SK-N-SH (cell line): ENCODE measurements around the gene SNCA. TPM values are rescaled to one million over a fixed set of nuclear protein-coding genes. Genes with fewer than 3 reads are reported as not detected.

Experiments used
- CTCF ChIA-PET: fragments of 300-600, 350-600 bp; formaldehyde crosslinking; extraction: SDS; loops from one replicate; lab custom pipeline; 2021; lab: Yijun Ruan, JAX
- POLR2A ChIA-PET: fragments of 350-600 bp; sonication (Branson Sonifier 250); formaldehyde crosslinking; extraction: SDS; loops from one replicate; lab custom pipeline; 2020; ENCODE audit warnings: antibody characterized with exemption, inconsistent platforms; lab: Yijun Ruan, JAX
- DNase-seq: peaks from one replicate; pipeline ENCODE4 v3.0.0; 2012
- H2AFZ ChIP-seq: fragments of 200-600 bp; sonication (generic); 2 replicates; pipeline ENCODE4 v1.8.1; 2016; ENCODE audit warnings: antibody characterized with exemption, mild to moderate bottlenecking, low read depth
- H3F3A ChIP-seq: fragments of 200-600 bp; sonication (generic); replicated peaks from 2 replicates; pipeline ENCODE3; 2016; ENCODE audit warnings: antibody characterized with exemption, mild to moderate bottlenecking; ENCODE audit not compliant: insufficient read depth
- H3K27ac ChIP-seq, 2 experiments: fragments of 200-500 bp in 1 of 2; fragments of 200-600 bp in 1 of 2; sonication (Bioruptor generic) in 1 of 2; sonication (generic), shearing (Covaris generic) in 1 of 2; 2 replicates each; pipeline versions ENCODE4 v1.5.1 to v1.6.1; 2014 to 2016; ENCODE audit warnings: low read depth in 2 of 2, inconsistent platforms in 1 of 2, low read length in 1 of 2, mild to moderate bottlenecking in 1 of 2, mixed read lengths in 1 of 2
- H3K27me3 ChIP-seq: fragments of 200-600 bp; sonication (generic), shearing (Covaris generic); 2 replicates; pipeline ENCODE4 v1.6.1; 2016; ENCODE audit warnings: mixed run types; ENCODE audit not compliant: insufficient read depth
- H3K36me3 ChIP-seq, 2 experiments: fragments of 200-500 bp in 1 of 2; fragments of 200-600 bp in 1 of 2; sonication (Bioruptor generic) in 1 of 2; sonication (generic) in 1 of 2; replicated peaks in 1 of 2; 2 replicates each; pipeline versions ENCODE3 to v1.5.1; 2014 to 2016; ENCODE audit warnings: low read length in 1 of 2, mild to moderate bottlenecking in 1 of 2; ENCODE audit not compliant: insufficient read depth in 2 of 2, control insufficient read depth in 1 of 2
- H3K4me1 ChIP-seq, 2 experiments: fragments of 200-500 bp in 1 of 2; fragments of 200-600 bp in 1 of 2; sonication (Bioruptor generic) in 1 of 2; sonication (generic), shearing (Covaris generic) in 1 of 2; 2 replicates each; pipeline versions ENCODE4 v1.5.1 to v1.6.1; 2014 to 2016; ENCODE audit warnings: low read depth in 1 of 2, low read length in 1 of 2, mixed run types in 1 of 2; ENCODE audit not compliant: insufficient read depth in 2 of 2, control insufficient read depth in 1 of 2
- H3K4me2 ChIP-seq: fragments of 200-600 bp; sonication (generic), shearing (Covaris generic); 2 replicates; pipeline ENCODE4 v1.6.1; 2017; ENCODE audit warnings: mixed run types
- H3K4me3 ChIP-seq, 2 experiments: fragments of 200-500 bp in 1 of 2; fragments of 200-600 bp in 1 of 2; sonication (Bioruptor generic) in 1 of 2; sonication (generic), shearing (Covaris generic) in 1 of 2; 2 replicates each; pipeline versions ENCODE4 v1.5.1 to v1.8.1; 2014 to 2016; ENCODE audit warnings: low read depth in 2 of 2, inconsistent platforms in 1 of 2, low read length in 1 of 2, mild to moderate bottlenecking in 1 of 2, mixed read lengths in 1 of 2, moderate library complexity in 1 of 2
- H3K79me2 ChIP-seq: fragments of 200-600 bp; sonication (generic); 2 replicates; pipeline ENCODE4 v1.8.1; 2017; ENCODE audit warnings: mild to moderate bottlenecking; ENCODE audit not compliant: insufficient read depth
- H3K9ac ChIP-seq: fragments of 200-600 bp; sonication (generic); 2 replicates; pipeline ENCODE4 v1.6.1; 2017; ENCODE audit warnings: mixed run types
- H3K9me2 ChIP-seq: fragments of 200-600 bp; sonication (generic); 2 replicates; pipeline ENCODE4 v1.6.1; 2017; ENCODE audit warnings: mixed run types
- H3K9me3 ChIP-seq: fragments of 200-600 bp; sonication (generic); 2 replicates; pipeline ENCODE4 v1.6.1; 2017; ENCODE audit warnings: mixed run types, mild to moderate bottlenecking, moderate library complexity
- H4K20me1 ChIP-seq: fragments of 200-600 bp; sonication (generic); 2 replicates; pipeline ENCODE4 v1.6.1; 2017; ENCODE audit warnings: mild to moderate bottlenecking, mixed run types; ENCODE audit not compliant: insufficient read depth
- ELF1 ChIP-seq: IDR thresholded peaks from 2 replicates; pipeline ENCODE4 v1.4.0; 2012
- FOSL2 ChIP-seq: IDR thresholded peaks from 2 replicates; pipeline ENCODE4 v1.4.0; 2012; ENCODE audit warnings: low read depth, mild to moderate bottlenecking, moderate library complexity, borderline replicate concordance
- FOXM1 ChIP-seq: IDR thresholded peaks from 2 replicates; pipeline ENCODE4 v1.4.0; 2012; ENCODE audit warnings: low read depth, mild to moderate bottlenecking
- MEF2A ChIP-seq: IDR thresholded peaks from 2 replicates; pipeline ENCODE4 v1.4.0; 2012; ENCODE audit warnings: low read depth, borderline replicate concordance
- PBX3 ChIP-seq: IDR thresholded peaks from 2 replicates; pipeline ENCODE4; 2012
- POLR2AphosphoS5 ChIP-seq: IDR thresholded peaks from 2 replicates; pipeline ENCODE4 v1.6.1; 2012; ENCODE audit warnings: low read depth, low read length
- RFX5 ChIP-seq: IDR thresholded peaks from 2 replicates; pipeline ENCODE4 v1.6.1; 2012; ENCODE audit warnings: mild to moderate bottlenecking, improper control_type of control experiment, low read length
- RXRA ChIP-seq: IDR thresholded peaks from 2 replicates; pipeline ENCODE4 v1.4.0; 2012; ENCODE audit warnings: low read depth, mild to moderate bottlenecking, borderline replicate concordance
- SMC3 ChIP-seq: IDR thresholded peaks from 2 replicates; pipeline ENCODE4 v1.6.1; 2012; ENCODE audit warnings: low read depth, low read length, improper control_type of control experiment
- TCF12 ChIP-seq: IDR thresholded peaks from 2 replicates; pipeline ENCODE4 v1.4.0; 2012
- TEAD4 ChIP-seq: IDR thresholded peaks from 2 replicates; pipeline ENCODE4 v1.4.0; 2012; ENCODE audit warnings: mild to moderate bottlenecking, borderline replicate concordance; ENCODE audit not compliant: insufficient read depth
- polyA plus RNA-seq, 3 experiments: library from polyadenylated mRNA; depleted of rRNA; stranded (reverse); fragments of >200 nt; gene quantifications; 2 replicates each; pipeline ENCODE4 v1.2.3, GENCODE V29; 2012
- TF ChIP-seq, protein P1 (sequence below): fragments of 200-600 bp; sonication (generic); IDR thresholded peaks from 2 replicates; pipeline ENCODE4 v1.6.1; 2017; ENCODE audit warnings: antibody characterized with exemption, mild to moderate bottlenecking, moderate library complexity
- TF ChIP-seq, protein P2 (sequence below): IDR thresholded peaks from 2 replicates; pipeline ENCODE4 v1.4.0; 2012; ENCODE audit warnings: low read depth, borderline replicate concordance
- TF ChIP-seq, protein P3 (sequence below): IDR thresholded peaks from 2 replicates; pipeline ENCODE4 v1.4.0; 2012; ENCODE audit warnings: low read depth, borderline replicate concordance
- TF ChIP-seq, protein P4 (sequence below): IDR thresholded peaks from 2 replicates; pipeline ENCODE4 v1.6.1; 2012; ENCODE audit warnings: mild to moderate bottlenecking, low read depth, low read length, moderate library complexity

The SNCA gene
- polyA plus RNA-seq, 1 of the 3 experiments (the other 2 are of a cell fraction): 12.9 TPM

DNA sequence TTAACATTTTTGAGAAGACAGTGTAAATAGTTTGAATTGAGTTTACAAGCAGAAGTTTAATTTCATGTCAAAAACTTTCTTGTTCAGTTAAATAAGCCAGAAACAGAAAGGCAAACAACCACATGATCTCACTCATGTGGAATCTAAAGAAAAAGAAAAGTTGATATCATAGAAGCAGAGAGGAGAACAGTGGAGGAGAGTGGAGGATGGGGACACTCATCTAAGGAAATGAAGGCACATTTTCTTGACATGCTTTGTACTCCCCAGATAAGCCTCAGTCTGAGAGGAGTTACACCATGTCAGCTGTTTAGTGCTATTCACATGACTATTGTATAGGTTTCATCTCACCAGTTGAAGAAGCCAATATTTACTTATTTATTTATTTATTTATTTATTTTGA, 13.5 kb downstream of the SNCA start:
- ChIA-PET CTCF (interaction anchor here (1.1 kb wide), 1 partner anchor 15 kb away, joined by 4 read pairs; no protein-coding TSS in a partner anchor), POLR2A (interaction anchor here (0.7 kb wide), 1 partner anchor 72 kb away, joined by 3 read pairs; no protein-coding TSS in a partner anchor)
- TF ChIP-seq POLR2AphosphoS5 (no peak), TEAD4 (no peak), ELF1 (no peak), FOXM1 (no peak), RFX5 (no peak), TCF12 (peak; percentile 41), MEF2A (no peak), PBX3 (no peak), FOSL2 (0 out of 2 replicates have a peak, but pooled peaks have one; percentile 7), SMC3 (no peak), RXRA (no peak)
- TF ChIP-seq, protein P1, sequence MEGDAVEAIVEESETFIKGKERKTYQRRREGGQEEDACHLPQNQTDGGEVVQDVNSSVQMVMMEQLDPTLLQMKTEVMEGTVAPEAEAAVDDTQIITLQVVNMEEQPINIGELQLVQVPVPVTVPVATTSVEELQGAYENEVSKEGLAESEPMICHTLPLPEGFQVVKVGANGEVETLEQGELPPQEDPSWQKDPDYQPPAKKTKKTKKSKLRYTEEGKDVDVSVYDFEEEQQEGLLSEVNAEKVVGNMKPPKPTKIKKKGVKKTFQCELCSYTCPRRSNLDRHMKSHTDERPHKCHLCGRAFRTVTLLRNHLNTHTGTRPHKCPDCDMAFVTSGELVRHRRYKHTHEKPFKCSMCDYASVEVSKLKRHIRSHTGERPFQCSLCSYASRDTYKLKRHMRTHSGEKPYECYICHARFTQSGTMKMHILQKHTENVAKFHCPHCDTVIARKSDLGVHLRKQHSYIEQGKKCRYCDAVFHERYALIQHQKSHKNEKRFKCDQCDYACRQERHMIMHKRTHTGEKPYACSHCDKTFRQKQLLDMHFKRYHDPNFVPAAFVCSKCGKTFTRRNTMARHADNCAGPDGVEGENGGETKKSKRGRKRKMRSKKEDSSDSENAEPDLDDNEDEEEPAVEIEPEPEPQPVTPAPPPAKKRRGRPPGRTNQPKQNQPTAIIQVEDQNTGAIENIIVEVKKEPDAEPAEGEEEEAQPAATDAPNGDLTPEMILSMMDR: no peak
- TF ChIP-seq, protein P2, sequence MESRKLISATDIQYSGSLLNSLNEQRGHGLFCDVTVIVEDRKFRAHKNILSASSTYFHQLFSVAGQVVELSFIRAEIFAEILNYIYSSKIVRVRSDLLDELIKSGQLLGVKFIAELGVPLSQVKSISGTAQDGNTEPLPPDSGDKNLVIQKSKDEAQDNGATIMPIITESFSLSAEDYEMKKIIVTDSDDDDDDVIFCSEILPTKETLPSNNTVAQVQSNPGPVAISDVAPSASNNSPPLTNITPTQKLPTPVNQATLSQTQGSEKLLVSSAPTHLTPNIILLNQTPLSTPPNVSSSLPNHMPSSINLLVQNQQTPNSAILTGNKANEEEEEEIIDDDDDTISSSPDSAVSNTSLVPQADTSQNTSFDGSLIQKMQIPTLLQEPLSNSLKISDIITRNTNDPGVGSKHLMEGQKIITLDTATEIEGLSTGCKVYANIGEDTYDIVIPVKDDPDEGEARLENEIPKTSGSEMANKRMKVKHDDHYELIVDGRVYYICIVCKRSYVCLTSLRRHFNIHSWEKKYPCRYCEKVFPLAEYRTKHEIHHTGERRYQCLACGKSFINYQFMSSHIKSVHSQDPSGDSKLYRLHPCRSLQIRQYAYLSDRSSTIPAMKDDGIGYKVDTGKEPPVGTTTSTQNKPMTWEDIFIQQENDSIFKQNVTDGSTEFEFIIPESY: no peak
- TF ChIP-seq, protein P3, sequence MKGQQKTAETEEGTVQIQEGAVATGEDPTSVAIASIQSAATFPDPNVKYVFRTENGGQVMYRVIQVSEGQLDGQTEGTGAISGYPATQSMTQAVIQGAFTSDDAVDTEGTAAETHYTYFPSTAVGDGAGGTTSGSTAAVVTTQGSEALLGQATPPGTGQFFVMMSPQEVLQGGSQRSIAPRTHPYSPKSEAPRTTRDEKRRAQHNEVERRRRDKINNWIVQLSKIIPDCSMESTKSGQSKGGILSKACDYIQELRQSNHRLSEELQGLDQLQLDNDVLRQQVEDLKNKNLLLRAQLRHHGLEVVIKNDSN: no peak
- TF ChIP-seq, protein P4, sequence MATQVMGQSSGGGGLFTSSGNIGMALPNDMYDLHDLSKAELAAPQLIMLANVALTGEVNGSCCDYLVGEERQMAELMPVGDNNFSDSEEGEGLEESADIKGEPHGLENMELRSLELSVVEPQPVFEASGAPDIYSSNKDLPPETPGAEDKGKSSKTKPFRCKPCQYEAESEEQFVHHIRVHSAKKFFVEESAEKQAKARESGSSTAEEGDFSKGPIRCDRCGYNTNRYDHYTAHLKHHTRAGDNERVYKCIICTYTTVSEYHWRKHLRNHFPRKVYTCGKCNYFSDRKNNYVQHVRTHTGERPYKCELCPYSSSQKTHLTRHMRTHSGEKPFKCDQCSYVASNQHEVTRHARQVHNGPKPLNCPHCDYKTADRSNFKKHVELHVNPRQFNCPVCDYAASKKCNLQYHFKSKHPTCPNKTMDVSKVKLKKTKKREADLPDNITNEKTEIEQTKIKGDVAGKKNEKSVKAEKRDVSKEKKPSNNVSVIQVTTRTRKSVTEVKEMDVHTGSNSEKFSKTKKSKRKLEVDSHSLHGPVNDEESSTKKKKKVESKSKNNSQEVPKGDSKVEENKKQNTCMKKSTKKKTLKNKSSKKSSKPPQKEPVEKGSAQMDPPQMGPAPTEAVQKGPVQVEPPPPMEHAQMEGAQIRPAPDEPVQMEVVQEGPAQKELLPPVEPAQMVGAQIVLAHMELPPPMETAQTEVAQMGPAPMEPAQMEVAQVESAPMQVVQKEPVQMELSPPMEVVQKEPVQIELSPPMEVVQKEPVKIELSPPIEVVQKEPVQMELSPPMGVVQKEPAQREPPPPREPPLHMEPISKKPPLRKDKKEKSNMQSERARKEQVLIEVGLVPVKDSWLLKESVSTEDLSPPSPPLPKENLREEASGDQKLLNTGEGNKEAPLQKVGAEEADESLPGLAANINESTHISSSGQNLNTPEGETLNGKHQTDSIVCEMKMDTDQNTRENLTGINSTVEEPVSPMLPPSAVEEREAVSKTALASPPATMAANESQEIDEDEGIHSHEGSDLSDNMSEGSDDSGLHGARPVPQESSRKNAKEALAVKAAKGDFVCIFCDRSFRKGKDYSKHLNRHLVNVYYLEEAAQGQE: no peak
- Histone ChIP-seq H3K27me3 (no peaks in the 10 kb centered on the region), H3K79me2 (no peaks in the 10 kb centered on the region), H3K4me3 (no peak overlapping the region), H3F3A (peaks cover 2% of the 10 kb centered on the region), H3K27ac (no peak overlapping the region; a peak in 1 of 4 replicates), H2AFZ (no peak overlapping the region), H4K20me1 (no peaks in the 10 kb centered on the region), H3K9me3 (no peaks in the 10 kb centered on the region), H3K9me2 (no peaks in the 10 kb centered on the region), H3K36me3 (peaks cover 0 to 5% of the 10 kb centered on the region in 2 experiments), H3K4me2 (no peak overlapping the region), H3K4me1 (peaks cover 0 to 5% of the 10 kb centered on the region in 2 experiments; a peak in 1 of 4 replicates), H3K9ac (no peak overlapping the region)
- DNase-seq: no peak
